WTC11 (cell line): ENCODE results near the gene LY6G6F. TPM values are rescaled to one million over a fixed set of nuclear protein-coding genes. Genes with fewer than 3 reads are reported as not detected.

Experiments used
- ATAC-seq: fragments of 200-7000 bp; cut with Tn5 transposase; 2 replicates; pipeline ENCODE4 v1.10.0; 2021; ENCODE audit warnings: mild to moderate bottlenecking, moderate library complexity
- CTCF ChIA-PET: fragments of 300-600 bp; sonication (Branson Sonifier 250); formaldehyde crosslinking; loops from one replicate; lab custom pipeline; 2021; ENCODE audit warnings: antibody characterized with exemption; lab: Charles Lee
- POLR2A ChIA-PET: fragments of 350-600 bp; sonication (Branson Sonifier 250); formaldehyde crosslinking; loops from one replicate; lab custom pipeline; 2021; ENCODE audit warnings: antibody characterized with exemption; lab: Charles Lee
- DNase-seq: peaks from one replicate; pipeline ENCODE4 v3.0.0; 2021; ENCODE audit warnings: low spot score
- H3K27ac Mint-ChIP-seq: 2 replicates; pipeline ENCODE4 v1.8.0; 2021; ENCODE audit warnings: mixed read lengths
- H3K27me3 Mint-ChIP-seq: 2 replicates; pipeline ENCODE4 v1.8.0; 2021; ENCODE audit warnings: low read depth, mild to moderate bottlenecking, moderate library complexity, mixed read lengths
- H3K36me3 Mint-ChIP-seq: 2 replicates; pipeline ENCODE4 v1.8.0; 2021; ENCODE audit warnings: mixed read lengths
- H3K4me1 Mint-ChIP-seq: 2 replicates; pipeline ENCODE4 v1.8.0; 2022; ENCODE audit warnings: mixed read lengths
- H3K4me3 Mint-ChIP-seq: 2 replicates; pipeline ENCODE4 v1.8.0; 2021; ENCODE audit warnings: mild to moderate bottlenecking, moderate library complexity, mixed read lengths
- H3K9me3 Mint-ChIP-seq: 2 replicates; pipeline ENCODE4 v1.8.0; 2021; ENCODE audit warnings: mixed read lengths
- EMX1 ChIP-seq: fragments of 250-450 bp; sonication (Bioruptor Pico); IDR thresholded peaks from 2 replicates; pipeline ENCODE4 v1.8.0; 2021; ENCODE audit warnings: mild to moderate bottlenecking
- ETV6 ChIP-seq: sonication (generic); formaldehyde crosslinking; IDR thresholded peaks from 2 replicates; pipeline ENCODE4 v1.8.1; 2022; ENCODE audit warnings: mild to moderate bottlenecking, missing genetic modification reagents
- FOXJ3 ChIP-seq: sonication (generic); formaldehyde crosslinking; IDR thresholded peaks from 2 replicates; pipeline ENCODE4 v1.9.0; 2021; ENCODE audit warnings: missing genetic modification reagents, mild to moderate bottlenecking, borderline replicate concordance
- GABPB1 ChIP-seq: sonication (generic); formaldehyde crosslinking; IDR thresholded peaks from 2 replicates; pipeline ENCODE4 v1.8.1; 2023; ENCODE audit warnings: mild to moderate bottlenecking, missing genetic modification reagents
- GTF2I ChIP-seq: fragments of 250-450 bp; sonication (Bioruptor Pico); conservative IDR thresholded peaks from 2 replicates; pipeline ENCODE4 v1.4.0; 2021; ENCODE audit warnings: mild to moderate bottlenecking
- JUN ChIP-seq: sonication (generic); formaldehyde crosslinking; IDR thresholded peaks from 2 replicates; pipeline ENCODE4 v1.8.0; 2023; ENCODE audit warnings: mild to moderate bottlenecking, missing genetic modification reagents
- MXD4 ChIP-seq: fragments of 250-450 bp; sonication (Bioruptor Pico); IDR thresholded peaks from 2 replicates; pipeline ENCODE4 v1.8.0; 2021; ENCODE audit warnings: mild to moderate bottlenecking, moderate library complexity, borderline replicate concordance
- NFE2L1 ChIP-seq: sonication (generic); formaldehyde crosslinking; IDR thresholded peaks from 2 replicates; pipeline ENCODE4 v1.8.1; 2023; ENCODE audit warnings: missing genetic modification reagents
- NR2C2 ChIP-seq: sonication (generic); formaldehyde crosslinking; IDR thresholded peaks from 2 replicates; pipeline ENCODE4 v1.8.0; 2022; ENCODE audit warnings: mild to moderate bottlenecking, missing genetic modification reagents
- TCF7 ChIP-seq: sonication (generic); formaldehyde crosslinking; IDR thresholded peaks from 2 replicates; pipeline ENCODE4 v1.8.0; 2022; ENCODE audit warnings: mild to moderate bottlenecking, low read depth, missing genetic modification reagents, moderate library complexity
- TEAD1 ChIP-seq: sonication (generic); formaldehyde crosslinking; IDR thresholded peaks from 2 replicates; pipeline ENCODE4 v1.8.0; 2022; ENCODE audit warnings: mild to moderate bottlenecking, missing genetic modification reagents
- ZNF138 ChIP-seq: sonication (generic); formaldehyde crosslinking; conservative IDR thresholded peaks from 2 replicates; pipeline ENCODE4 v1.8.1; 2022; ENCODE audit warnings: mild to moderate bottlenecking, moderate library complexity, missing genetic modification reagents
- ZNF396 ChIP-seq: fragments of 250-450 bp; sonication (Bioruptor Pico); IDR thresholded peaks from 2 replicates; pipeline ENCODE4 v1.8.0; 2021; ENCODE audit warnings: mild to moderate bottlenecking, moderate library complexity, borderline replicate concordance
- ZNF423 ChIP-seq: fragments of 250-450 bp; sonication (Bioruptor Pico); IDR thresholded peaks from 2 replicates; pipeline ENCODE4 v2.1.2; 2022; ENCODE audit warnings: mild to moderate bottlenecking, moderate library complexity
- total RNA-seq: library from RNA; stranded (reverse); gene quantifications from 3 replicates; pipeline ENCODE4 v1.2.3, GENCODE V29; 2021
- TF ChIP-seq, protein P1 (sequence below): sonication (generic); formaldehyde crosslinking; IDR thresholded peaks from 2 replicates; pipeline ENCODE4 v1.8.1; 2023; ENCODE audit warnings: mild to moderate bottlenecking, moderate library complexity, missing genetic modification reagents
- TF ChIP-seq, protein P2 (sequence below): sonication (generic); formaldehyde crosslinking; IDR thresholded peaks from 2 replicates; pipeline ENCODE4 v1.8.0; 2022; ENCODE audit warnings: mild to moderate bottlenecking, missing genetic modification reagents
- TF ChIP-seq, protein P3 (sequence below): sonication (generic); formaldehyde crosslinking; IDR thresholded peaks from 2 replicates; pipeline ENCODE4 v1.8.0; 2022; ENCODE audit warnings: mild to moderate bottlenecking, missing genetic modification reagents
- TF ChIP-seq, protein P4 (sequence below): sonication (generic); formaldehyde crosslinking; IDR thresholded peaks from 2 replicates; pipeline ENCODE4 v1.8.1; 2023; ENCODE audit warnings: mild to moderate bottlenecking, missing genetic modification reagents
- TF ChIP-seq, protein P5 (sequence below): sonication (generic); formaldehyde crosslinking; IDR thresholded peaks from 2 replicates; pipeline ENCODE4 v1.8.1; 2022; ENCODE audit warnings: mild to moderate bottlenecking, moderate library complexity, missing genetic modification reagents
- TF ChIP-seq, protein P6 (sequence below): sonication (generic); formaldehyde crosslinking; conservative IDR thresholded peaks from 2 replicates; pipeline ENCODE4 v1.8.1; 2022; ENCODE audit warnings: mild to moderate bottlenecking, missing genetic modification reagents
- TF ChIP-seq, protein P7 (sequence below): sonication (generic); formaldehyde crosslinking; IDR thresholded peaks from 2 replicates; pipeline ENCODE4 v1.8.1; 2023; ENCODE audit warnings: mild to moderate bottlenecking, missing genetic modification reagents, borderline replicate concordance

LY6G6F gene
- total RNA-seq, 1 experiment from 2014 or later: not detected

DNA sequence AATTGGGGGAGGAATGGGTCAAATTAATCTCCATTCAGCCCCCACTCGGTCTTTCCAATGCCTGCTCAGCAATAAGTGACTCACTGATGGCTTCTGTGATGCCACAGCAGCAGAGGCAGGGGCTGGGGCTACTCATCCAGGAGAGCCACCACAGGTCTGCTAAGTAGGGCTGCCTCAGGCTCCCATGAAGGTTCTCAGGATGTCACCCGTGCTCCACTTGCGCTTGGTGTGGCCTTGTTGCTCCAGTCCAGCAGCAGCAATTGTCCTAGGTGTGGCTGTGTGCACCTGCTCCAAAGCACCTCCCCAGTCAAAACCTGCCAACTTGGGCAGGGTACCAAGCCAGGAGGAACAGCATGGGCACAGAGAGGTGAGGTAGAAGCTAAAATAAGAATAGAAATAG is 15.5 kb downstream of the LY6G6F start:
- ATAC-seq (no peak), DNase-seq (no peak)
- Mint-ChIP-seq H3K4me3 (no peak overlapping the region), H3K27ac (no peak overlapping the region), H3K27me3 (peaks cover 4% of the 10 kb centered on the region; the same call in 1 of the 2 replicates), H3K4me1 (peaks cover 18% of the 10 kb centered on the region), H3K9me3 (no peaks in the 10 kb centered on the region), H3K36me3 (peaks cover 9% of the 10 kb centered on the region)
- CTCF ChIA-PET: no interaction called here
- TF ChIP-seq TCF7 (CRISPR knock-in tag) (no peak), ZNF138 (CRISPR knock-in tag) (no peak), GABPB1 (CRISPR knock-in tag) (no peak), EMX1 (CRISPR knock-in tag) (no peak), JUN (CRISPR knock-in tag) (no peak), ETV6 (CRISPR knock-in tag) (no peak), TEAD1 (CRISPR knock-in tag) (no peak)
- TF ChIP-seq, protein P1, sequence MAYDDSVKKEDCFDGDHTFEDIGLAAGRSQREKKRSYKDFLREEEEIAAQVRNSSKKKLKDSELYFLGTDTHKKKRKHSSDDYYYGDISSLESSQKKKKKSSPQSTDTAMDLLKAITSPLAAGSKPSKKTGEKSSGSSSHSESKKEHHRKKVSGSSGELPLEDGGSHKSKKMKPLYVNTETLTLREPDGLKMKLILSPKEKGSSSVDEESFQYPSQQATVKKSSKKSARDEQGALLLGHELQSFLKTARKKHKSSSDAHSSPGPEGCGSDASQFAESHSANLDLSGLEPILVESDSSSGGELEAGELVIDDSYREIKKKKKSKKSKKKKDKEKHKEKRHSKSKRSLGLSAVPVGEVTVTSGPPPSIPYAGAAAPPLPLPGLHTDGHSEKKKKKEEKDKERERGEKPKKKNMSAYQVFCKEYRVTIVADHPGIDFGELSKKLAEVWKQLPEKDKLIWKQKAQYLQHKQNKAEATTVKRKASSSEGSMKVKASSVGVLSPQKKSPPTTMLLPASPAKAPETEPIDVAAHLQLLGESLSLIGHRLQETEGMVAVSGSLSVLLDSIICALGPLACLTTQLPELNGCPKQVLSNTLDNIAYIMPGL (CRISPR knock-in tag): no peak
- TF ChIP-seq, protein P2, sequence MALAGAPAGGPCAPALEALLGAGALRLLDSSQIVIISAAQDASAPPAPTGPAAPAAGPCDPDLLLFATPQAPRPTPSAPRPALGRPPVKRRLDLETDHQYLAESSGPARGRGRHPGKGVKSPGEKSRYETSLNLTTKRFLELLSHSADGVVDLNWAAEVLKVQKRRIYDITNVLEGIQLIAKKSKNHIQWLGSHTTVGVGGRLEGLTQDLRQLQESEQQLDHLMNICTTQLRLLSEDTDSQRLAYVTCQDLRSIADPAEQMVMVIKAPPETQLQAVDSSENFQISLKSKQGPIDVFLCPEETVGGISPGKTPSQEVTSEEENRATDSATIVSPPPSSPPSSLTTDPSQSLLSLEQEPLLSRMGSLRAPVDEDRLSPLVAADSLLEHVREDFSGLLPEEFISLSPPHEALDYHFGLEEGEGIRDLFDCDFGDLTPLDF (CRISPR knock-in tag): no peak
- TF ChIP-seq, protein P3, sequence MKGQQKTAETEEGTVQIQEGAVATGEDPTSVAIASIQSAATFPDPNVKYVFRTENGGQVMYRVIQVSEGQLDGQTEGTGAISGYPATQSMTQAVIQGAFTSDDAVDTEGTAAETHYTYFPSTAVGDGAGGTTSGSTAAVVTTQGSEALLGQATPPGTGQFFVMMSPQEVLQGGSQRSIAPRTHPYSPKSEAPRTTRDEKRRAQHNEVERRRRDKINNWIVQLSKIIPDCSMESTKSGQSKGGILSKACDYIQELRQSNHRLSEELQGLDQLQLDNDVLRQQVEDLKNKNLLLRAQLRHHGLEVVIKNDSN (CRISPR knock-in tag): no peak
- TF ChIP-seq, protein P4, sequence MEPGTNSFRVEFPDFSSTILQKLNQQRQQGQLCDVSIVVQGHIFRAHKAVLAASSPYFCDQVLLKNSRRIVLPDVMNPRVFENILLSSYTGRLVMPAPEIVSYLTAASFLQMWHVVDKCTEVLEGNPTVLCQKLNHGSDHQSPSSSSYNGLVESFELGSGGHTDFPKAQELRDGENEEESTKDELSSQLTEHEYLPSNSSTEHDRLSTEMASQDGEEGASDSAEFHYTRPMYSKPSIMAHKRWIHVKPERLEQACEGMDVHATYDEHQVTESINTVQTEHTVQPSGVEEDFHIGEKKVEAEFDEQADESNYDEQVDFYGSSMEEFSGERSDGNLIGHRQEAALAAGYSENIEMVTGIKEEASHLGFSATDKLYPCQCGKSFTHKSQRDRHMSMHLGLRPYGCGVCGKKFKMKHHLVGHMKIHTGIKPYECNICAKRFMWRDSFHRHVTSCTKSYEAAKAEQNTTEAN (CRISPR knock-in tag): no peak
- TF ChIP-seq, protein P5, sequence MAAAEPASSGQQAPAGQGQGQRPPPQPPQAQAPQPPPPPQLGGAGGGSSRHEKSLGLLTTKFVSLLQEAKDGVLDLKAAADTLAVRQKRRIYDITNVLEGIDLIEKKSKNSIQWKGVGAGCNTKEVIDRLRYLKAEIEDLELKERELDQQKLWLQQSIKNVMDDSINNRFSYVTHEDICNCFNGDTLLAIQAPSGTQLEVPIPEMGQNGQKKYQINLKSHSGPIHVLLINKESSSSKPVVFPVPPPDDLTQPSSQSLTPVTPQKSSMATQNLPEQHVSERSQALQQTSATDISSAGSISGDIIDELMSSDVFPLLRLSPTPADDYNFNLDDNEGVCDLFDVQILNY (CRISPR knock-in tag): no peak
- POLR2A ChIA-PET: no interaction called here

DNA sequence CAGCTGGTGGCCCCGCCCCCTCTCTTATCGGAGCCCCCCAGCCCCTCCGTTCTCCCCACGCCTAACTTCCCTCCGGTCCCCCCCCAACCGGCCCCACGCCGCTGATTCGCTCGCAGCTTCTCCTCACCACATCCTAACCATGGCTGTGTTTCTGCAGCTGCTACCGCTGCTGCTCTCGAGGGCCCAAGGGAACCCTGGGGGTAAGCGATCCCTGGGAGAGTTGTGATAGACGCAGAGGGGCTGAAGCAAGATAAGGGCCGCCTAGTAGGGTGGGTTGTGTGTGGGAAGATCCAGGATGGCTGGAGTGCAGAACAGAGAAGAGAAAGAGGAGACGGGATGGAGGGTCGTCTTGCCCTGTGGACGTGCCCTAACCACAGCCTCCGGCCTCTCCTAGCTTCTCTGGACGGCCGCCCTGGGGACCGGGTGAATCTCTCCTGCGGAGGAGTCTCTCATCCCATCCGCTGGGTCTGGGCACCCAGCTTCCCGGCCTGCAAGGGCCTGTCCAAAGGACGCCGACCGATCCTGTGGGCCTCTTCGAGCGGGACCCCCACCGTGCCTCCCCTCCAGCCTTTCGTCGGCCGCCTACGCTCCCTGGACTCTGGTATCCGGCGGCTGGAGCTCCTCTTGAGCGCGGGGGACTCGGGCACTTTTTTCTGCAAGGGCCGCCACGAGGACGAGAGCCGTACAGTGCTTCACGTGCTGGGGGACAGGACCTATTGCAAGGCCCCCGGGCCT is 16.7 kb downstream of the LY6G6F start, which contains the start of gene MPIG6B:
MPIG6B (plus strand) TSS at position 129 of the 735 bp plus-strand sequence; CDS start at position 140, 11 bp downstream.
- DNase-seq (no peak), ATAC-seq (no peak; the same call in 1 of the 2 replicates)
- Mint-ChIP-seq H3K4me3 (no peak within 1 kb of the TSS), H3K36me3 (peaks cover 9% of the 10 kb centered on the region), H3K9me3 (no peaks in the 10 kb centered on the region), H3K27me3 (peaks cover 4% of the 10 kb centered on the region; the same call in 1 of the 2 replicates), H3K4me1 (peaks cover 7% of the 10 kb centered on the region), H3K27ac (0 out of 2 replicates have a peak within 1 kb of the TSS, but pooled peaks have one; percentile 42)
- CTCF ChIA-PET: interaction anchor here (0.6 to 3.0 kb wide), 6 partner anchors 13 to 72 kb away, joined by 3 to 16 read pairs (median 3); partner anchors contain the start of genes ABHD16A, CLIC1 and VARS1
- POLR2A ChIA-PET: no interaction called here
- TF ChIP-seq GTF2I (CRISPR knock-in tag) (no peak), FOXJ3 (CRISPR knock-in tag) (no peak), ZNF423 (no peak), NR2C2 (CRISPR knock-in tag) (no peak), MXD4 (CRISPR knock-in tag) (no peak), NFE2L1 (CRISPR knock-in tag) (no peak), ZNF396 (CRISPR knock-in tag) (no peak), ETV6 (CRISPR knock-in tag) (no peak)
- TF ChIP-seq, protein P6, sequence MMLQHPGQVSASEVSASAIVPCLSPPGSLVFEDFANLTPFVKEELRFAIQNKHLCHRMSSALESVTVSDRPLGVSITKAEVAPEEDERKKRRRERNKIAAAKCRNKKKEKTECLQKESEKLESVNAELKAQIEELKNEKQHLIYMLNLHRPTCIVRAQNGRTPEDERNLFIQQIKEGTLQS (CRISPR knock-in tag): no peak
- TF ChIP-seq, protein P3 (CRISPR knock-in tag): no peak
- TF ChIP-seq, protein P7, sequence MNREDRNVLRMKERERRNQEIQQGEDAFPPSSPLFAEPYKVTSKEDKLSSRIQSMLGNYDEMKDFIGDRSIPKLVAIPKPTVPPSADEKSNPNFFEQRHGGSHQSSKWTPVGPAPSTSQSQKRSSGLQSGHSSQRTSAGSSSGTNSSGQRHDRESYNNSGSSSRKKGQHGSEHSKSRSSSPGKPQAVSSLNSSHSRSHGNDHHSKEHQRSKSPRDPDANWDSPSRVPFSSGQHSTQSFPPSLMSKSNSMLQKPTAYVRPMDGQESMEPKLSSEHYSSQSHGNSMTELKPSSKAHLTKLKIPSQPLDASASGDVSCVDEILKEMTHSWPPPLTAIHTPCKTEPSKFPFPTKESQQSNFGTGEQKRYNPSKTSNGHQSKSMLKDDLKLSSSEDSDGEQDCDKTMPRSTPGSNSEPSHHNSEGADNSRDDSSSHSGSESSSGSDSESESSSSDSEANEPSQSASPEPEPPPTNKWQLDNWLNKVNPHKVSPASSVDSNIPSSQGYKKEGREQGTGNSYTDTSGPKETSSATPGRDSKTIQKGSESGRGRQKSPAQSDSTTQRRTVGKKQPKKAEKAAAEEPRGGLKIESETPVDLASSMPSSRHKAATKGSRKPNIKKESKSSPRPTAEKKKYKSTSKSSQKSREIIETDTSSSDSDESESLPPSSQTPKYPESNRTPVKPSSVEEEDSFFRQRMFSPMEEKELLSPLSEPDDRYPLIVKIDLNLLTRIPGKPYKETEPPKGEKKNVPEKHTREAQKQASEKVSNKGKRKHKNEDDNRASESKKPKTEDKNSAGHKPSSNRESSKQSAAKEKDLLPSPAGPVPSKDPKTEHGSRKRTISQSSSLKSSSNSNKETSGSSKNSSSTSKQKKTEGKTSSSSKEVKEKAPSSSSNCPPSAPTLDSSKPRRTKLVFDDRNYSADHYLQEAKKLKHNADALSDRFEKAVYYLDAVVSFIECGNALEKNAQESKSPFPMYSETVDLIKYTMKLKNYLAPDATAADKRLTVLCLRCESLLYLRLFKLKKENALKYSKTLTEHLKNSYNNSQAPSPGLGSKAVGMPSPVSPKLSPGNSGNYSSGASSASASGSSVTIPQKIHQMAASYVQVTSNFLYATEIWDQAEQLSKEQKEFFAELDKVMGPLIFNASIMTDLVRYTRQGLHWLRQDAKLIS (CRISPR knock-in tag): no peak
